CD14-positive monocyte (primary cell): ENCODE data around the gene OSBPL10. TPM values are rescaled to one million over a fixed set of nuclear protein-coding genes. Genes with fewer than 3 reads are reported as not detected.

Source experiments
- DNase-seq, 3 donors: peaks; one replicate each; pipeline ENCODE4 v3.0.0-alpha.2; 2011 to 2022
- H2AFZ ChIP-seq: 2 replicates; pipeline ENCODE4 v1.6.0; 2012; ENCODE audit warnings: mild to moderate bottlenecking, low read depth, low read length, inconsistent platforms; ENCODE audit not compliant: insufficient read depth, poor library complexity, severe bottlenecking
- H3K27ac ChIP-seq, 2 donors: 1 replicate in 1 of 2; 2 replicates in 1 of 2; pipeline ENCODE4 v1.5.1; 2012 to 2013; ENCODE audit warnings: low read length in 2 of 2, control low read depth in 1 of 2, inconsistent platforms in 1 of 2, low read depth in 1 of 2, mild to moderate bottlenecking in 1 of 2
- H3K27me3 ChIP-seq, 2 donors: one replicate each; pipeline versions ENCODE4 v1.6.0 to v1.6.1; 2011 to 2013; ENCODE audit warnings: low read length in 2 of 2; ENCODE audit not compliant: control insufficient read depth in 2 of 2, insufficient read depth in 2 of 2
- H3K36me3 ChIP-seq, 2 donors: replicated peaks in 1 of 2; 1 replicate in 1 of 2; 2 replicates in 1 of 2; pipeline versions ENCODE4 v1.5.1 to v1.6.1; 2012 to 2013; ENCODE audit warnings: low read length in 2 of 2, control low read depth in 1 of 2, inconsistent platforms in 1 of 2, mild to moderate bottlenecking in 1 of 2; ENCODE audit not compliant: insufficient read depth in 2 of 2, control insufficient read depth in 1 of 2
- H3K4me1 ChIP-seq, 2 donors: 1 replicate in 1 of 2; 2 replicates in 1 of 2; pipeline versions ENCODE4 v1.5.1 to v1.6.1; 2012 to 2013; ENCODE audit warnings: low read length in 2 of 2, control low read depth in 1 of 2, inconsistent platforms in 1 of 2, mild to moderate bottlenecking in 1 of 2, moderate library complexity in 1 of 2; ENCODE audit not compliant: insufficient read depth in 2 of 2, control insufficient read depth in 1 of 2
- H3K4me2 ChIP-seq: replicated peaks from 2 replicates; pipeline ENCODE3; 2012; ENCODE audit warnings: low read length, moderate library complexity, mild to moderate bottlenecking; ENCODE audit not compliant: poor library complexity, severe bottlenecking; ENCODE audit errors: extremely low read depth
- H3K4me3 ChIP-seq, 3 experiments: fragments of 200-600 bp in 1 of 3; sonication (generic) in 1 of 3; replicated peaks in 1 of 3; 1 replicate in 2 of 3; 2 replicates in 1 of 3; pipeline ENCODE4 v1.5.1; 2011 to 2013; ENCODE audit warnings: low read length in 3 of 3, mild to moderate bottlenecking in 3 of 3, control low read depth in 2 of 3, low read depth in 2 of 3, inconsistent platforms in 1 of 3, moderate library complexity in 1 of 3
- H3K79me2 ChIP-seq: 2 replicates; pipeline ENCODE4 v1.6.0; 2012; ENCODE audit warnings: mild to moderate bottlenecking, control low read depth, inconsistent platforms, low read length, moderate library complexity; ENCODE audit not compliant: insufficient read depth
- H3K9ac ChIP-seq: 2 replicates; pipeline ENCODE4 v1.6.0; 2017; ENCODE audit warnings: low read length, mild to moderate bottlenecking; ENCODE audit not compliant: insufficient read depth, poor library complexity, severe bottlenecking
- H3K9me3 ChIP-seq, 2 donors: replicated peaks in 1 of 2; 1 replicate in 1 of 2; 2 replicates in 1 of 2; pipeline versions ENCODE4 v1.5.1 to v1.6.1; 2012 to 2013; ENCODE audit warnings: low read length in 2 of 2, control low read depth in 1 of 2; ENCODE audit not compliant: control insufficient read depth in 1 of 2, insufficient read depth in 1 of 2
- H4K20me1 ChIP-seq: 2 replicates; pipeline ENCODE4 v1.6.0; 2012; ENCODE audit warnings: mild to moderate bottlenecking, low read length, control low read depth, moderate library complexity; ENCODE audit not compliant: insufficient read depth
- H3K27ac Mint-ChIP-seq, 7 donors: one replicate each; pipeline ENCODE4 v1.8.0; 2020; ENCODE audit warnings: mild to moderate bottlenecking in 7 of 7, mixed read lengths in 7 of 7, moderate library complexity in 6 of 7, inconsistent platforms in 2 of 7
- H3K27me3 Mint-ChIP-seq, 3 donors: one replicate each; pipeline ENCODE4 v1.8.0; 2021 to 2022; ENCODE audit warnings: low read depth in 3 of 3, mild to moderate bottlenecking in 3 of 3, mixed read lengths in 3 of 3, moderate library complexity in 3 of 3, inconsistent platforms in 1 of 3
- H3K36me3 Mint-ChIP-seq, 2 donors: one replicate each; pipeline ENCODE4 v1.8.0; 2020; ENCODE audit warnings: mixed read lengths in 2 of 2, inconsistent platforms in 1 of 2, mild to moderate bottlenecking in 1 of 2
- H3K4me1 Mint-ChIP-seq: one replicate; pipeline ENCODE4 v1.8.0; 2020; ENCODE audit warnings: mild to moderate bottlenecking, mixed read lengths
- H3K4me3 Mint-ChIP-seq, 2 donors: one replicate each; pipeline ENCODE4 v1.8.0; 2020; ENCODE audit warnings: mild to moderate bottlenecking in 2 of 2, mixed read lengths in 2 of 2, moderate library complexity in 1 of 2
- H3K9me3 Mint-ChIP-seq, 7 donors: one replicate each; pipeline ENCODE4 v1.8.0; 2020 to 2022; ENCODE audit warnings: mixed read lengths in 7 of 7, mild to moderate bottlenecking in 6 of 7, moderate library complexity in 6 of 7, inconsistent platforms in 2 of 7
- WGBS: methylation state at CpG from one replicate; pipeline ENCODE4 v1.1.5; 2013; ENCODE audit warnings: missing lambda C conversion rate; ENCODE audit not compliant: insufficient coverage; 5-methylcytosine and 5-hydroxymethylcytosine counted together
- intact Hi-C, 2 donors: fragments of 100-400 bp; cut with micrococcal nuclease; formaldehyde crosslinking; loops; one replicate each; pipeline versions ENCODE4 v1.15.0 to v1.15.1; 2023
- polyA plus RNA-seq, 3 donors: library from polyadenylated mRNA; depleted of rRNA in 1 of 3; unstranded in 2 of 3; stranded (reverse) in 1 of 3; fragments of 300-500 nt in 2 of 3; fragments of >200 nt in 1 of 3; fragmentation: Illumina TruSeq in 2 of 3; gene quantifications; 1 replicate in 2 of 3; 2 replicates in 1 of 3; pipeline ENCODE4 v1.2.3, GENCODE V29; 2012 to 2021
- TF ChIP-seq, protein P1 (sequence below): fragments of 200-600 bp; IDR thresholded peaks from one replicate; pipeline ENCODE4 v1.8.0; 2022; ENCODE audit warnings: antibody characterized with exemption, mild to moderate bottlenecking

The OSBPL10 gene
- polyA plus RNA-seq, 3 donors = 0.03 TPM; not detected in 2

DNA sequence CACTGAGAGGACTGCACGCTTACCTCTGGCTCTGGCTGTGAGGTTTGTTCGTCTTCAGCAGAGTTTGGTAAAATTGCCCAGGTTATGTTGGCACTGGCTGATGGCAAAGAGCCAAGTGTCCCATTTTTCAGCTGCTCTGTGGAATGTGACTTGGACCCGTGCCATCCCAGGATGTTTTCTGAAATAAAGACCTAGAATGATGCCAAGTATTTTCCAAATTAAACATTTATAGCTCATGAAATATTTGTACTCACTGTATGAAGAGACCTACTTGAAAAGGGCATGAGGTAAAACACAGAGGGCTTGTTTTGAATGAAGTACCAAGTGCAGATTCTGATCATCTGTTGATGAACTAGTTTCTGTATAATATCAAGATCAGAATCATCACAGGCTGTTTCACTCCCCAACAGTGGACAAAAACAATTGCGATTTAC is 247.8 kb downstream of the OSBPL10 start:
- H3K27me3 Mint-ChIP-seq = peaks cover 0 to 5% (median 0%) of the 10 kb centered on the region in 3 donors
- Histone ChIP-seq H3K79me2 (no peaks in the 10 kb centered on the region), H4K20me1 (no peaks in the 10 kb centered on the region), H3K4me3 (no peak overlapping the region), H3K9me3 (no peaks in the 10 kb centered on the region), H3K27ac (no peak overlapping the region), H2AFZ (no peak overlapping the region), H3K36me3 (no peaks in the 10 kb centered on the region), H3K27me3 (no peaks in the 10 kb centered on the region), H3K9ac (no peak overlapping the region), H3K4me1 (no peaks in the 10 kb centered on the region), H3K4me2 (no peak overlapping the region)
- intact Hi-C loops = no loop called here
- no peak overlapping the region for H3K27ac Mint-ChIP-seq
- H3K36me3 Mint-ChIP-seq = no peaks in the 10 kb centered on the region
- 94% methylated on average over 2 of the region's 4 CpGs for WGBS
- H3K9me3 Mint-ChIP-seq = peaks cover 0 to 2% (median 0%) of the 10 kb centered on the region in 7 donors
- H3K4me3 Mint-ChIP-seq = no peak overlapping the region
- H3K4me1 Mint-ChIP-seq = no peaks in the 10 kb centered on the region
- TF ChIP-seq, protein P1, sequence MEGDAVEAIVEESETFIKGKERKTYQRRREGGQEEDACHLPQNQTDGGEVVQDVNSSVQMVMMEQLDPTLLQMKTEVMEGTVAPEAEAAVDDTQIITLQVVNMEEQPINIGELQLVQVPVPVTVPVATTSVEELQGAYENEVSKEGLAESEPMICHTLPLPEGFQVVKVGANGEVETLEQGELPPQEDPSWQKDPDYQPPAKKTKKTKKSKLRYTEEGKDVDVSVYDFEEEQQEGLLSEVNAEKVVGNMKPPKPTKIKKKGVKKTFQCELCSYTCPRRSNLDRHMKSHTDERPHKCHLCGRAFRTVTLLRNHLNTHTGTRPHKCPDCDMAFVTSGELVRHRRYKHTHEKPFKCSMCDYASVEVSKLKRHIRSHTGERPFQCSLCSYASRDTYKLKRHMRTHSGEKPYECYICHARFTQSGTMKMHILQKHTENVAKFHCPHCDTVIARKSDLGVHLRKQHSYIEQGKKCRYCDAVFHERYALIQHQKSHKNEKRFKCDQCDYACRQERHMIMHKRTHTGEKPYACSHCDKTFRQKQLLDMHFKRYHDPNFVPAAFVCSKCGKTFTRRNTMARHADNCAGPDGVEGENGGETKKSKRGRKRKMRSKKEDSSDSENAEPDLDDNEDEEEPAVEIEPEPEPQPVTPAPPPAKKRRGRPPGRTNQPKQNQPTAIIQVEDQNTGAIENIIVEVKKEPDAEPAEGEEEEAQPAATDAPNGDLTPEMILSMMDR = no peak
- no peak for DNase-seq

DNA sequence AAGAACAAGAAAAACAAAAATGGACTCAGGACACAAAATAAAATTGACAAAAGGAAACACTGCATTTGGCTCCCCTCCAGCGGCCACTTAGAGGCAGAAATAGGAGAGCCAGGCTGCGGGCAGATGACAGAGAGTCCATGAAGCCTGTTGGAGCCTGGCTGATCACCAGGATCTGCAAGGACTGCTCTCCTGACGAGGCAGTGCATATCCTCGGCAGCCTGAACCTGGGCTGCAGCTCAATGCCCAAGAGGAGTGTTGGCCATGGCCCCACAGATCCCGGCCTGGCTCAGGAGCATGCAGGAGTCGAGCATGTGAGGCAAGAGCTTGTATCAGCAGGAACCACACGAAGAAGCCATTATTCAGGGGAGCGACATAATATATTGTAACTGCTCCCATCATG is 248.5 kb downstream of the OSBPL10 start:
- WGBS = 87% methylated on average over 6 of the region's 8 CpGs
- Mint-ChIP-seq H3K27me3 (peaks cover 0 to 5% (median 0%) of the 10 kb centered on the region in 3 donors), H3K36me3 (no peaks in the 10 kb centered on the region), H3K4me3 (no peak overlapping the region), H3K4me1 (no peaks in the 10 kb centered on the region), H3K9me3 (peaks cover 0 to 2% (median 0%) of the 10 kb centered on the region in 7 donors), H3K27ac (no peak overlapping the region)
- DNase-seq = no peak
- H3K4me1 ChIP-seq = no peaks in the 10 kb centered on the region
- intact Hi-C loops = no loop called here
- no peak overlapping the region for H3K9ac ChIP-seq
- no peaks in the 10 kb centered on the region for H3K27me3 ChIP-seq
- H2AFZ ChIP-seq = no peak overlapping the region
- H3K36me3 ChIP-seq = no peaks in the 10 kb centered on the region
- H3K79me2 ChIP-seq = no peaks in the 10 kb centered on the region
- TF ChIP-seq, protein P1 = no peak
- H3K4me2 ChIP-seq = no peak overlapping the region
- no peaks in the 10 kb centered on the region for H3K9me3 ChIP-seq
- no peaks in the 10 kb centered on the region for H4K20me1 ChIP-seq
- no peak overlapping the region for H3K4me3 ChIP-seq
- no peak overlapping the region for H3K27ac ChIP-seq
